NCI-H146 treated with DMSO at 0.1 percent for 48 hours (cell line): ENCODE data around the gene RELT.

ENCODE experiments used
- DNase-seq: peaks from one replicate; lab custom pipeline; 2025; ENCODE audit not compliant: unreplicated experiment; lab: John Stamatoyannopoulos, UW

The RELT gene

GRCh38 chr11:73375830-73376159 is 404 bp upstream of the RELT start:
- no peak for DNase-seq

DNA sequence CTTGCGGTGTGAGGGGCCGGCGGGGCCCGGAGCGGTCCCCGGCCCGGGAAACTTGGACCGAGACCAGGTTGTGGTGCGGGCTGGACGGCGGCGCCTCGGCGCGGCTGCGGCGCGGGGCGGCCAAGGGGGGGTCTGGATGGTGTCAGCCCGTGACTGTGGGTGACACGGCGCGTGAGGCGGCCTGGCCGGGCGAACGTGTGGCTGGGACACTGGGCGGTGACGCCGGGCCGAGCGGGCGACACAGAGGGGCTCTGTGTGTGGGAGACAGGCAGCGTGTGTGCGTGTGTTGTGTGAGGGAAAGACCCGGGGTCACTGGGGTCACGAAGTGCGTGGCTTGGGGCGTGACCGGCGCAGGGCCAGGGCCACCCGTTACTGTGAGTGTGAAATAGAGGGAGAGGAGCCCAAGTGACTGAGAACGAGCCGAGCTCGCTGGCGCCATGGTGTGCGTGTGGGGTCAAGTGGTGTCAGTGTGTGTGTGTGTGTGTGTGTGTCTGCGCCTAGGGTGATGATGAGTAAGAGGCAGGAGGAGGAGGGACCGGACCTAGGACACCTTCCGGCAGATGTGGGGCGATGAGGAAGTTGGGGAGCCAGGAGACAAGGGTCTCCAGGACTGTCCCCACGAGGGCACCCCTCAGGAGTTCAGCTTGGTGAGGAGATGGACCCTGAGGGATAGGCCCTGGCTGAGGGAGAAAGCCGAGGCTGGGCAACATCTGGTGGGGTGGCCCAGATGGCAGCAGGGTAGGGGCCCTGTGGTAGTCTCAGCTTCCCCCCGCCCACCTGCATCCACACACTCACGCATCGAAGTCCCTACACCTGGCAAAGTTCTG is 817 bp downstream of the RELT start:
- peak; percentile 17 for DNase-seq

- no peak for DNase-seq
Measured at GRCh38 chr11:73379189-73379880, 3.1 kb downstream of the RELT start.

DNA sequence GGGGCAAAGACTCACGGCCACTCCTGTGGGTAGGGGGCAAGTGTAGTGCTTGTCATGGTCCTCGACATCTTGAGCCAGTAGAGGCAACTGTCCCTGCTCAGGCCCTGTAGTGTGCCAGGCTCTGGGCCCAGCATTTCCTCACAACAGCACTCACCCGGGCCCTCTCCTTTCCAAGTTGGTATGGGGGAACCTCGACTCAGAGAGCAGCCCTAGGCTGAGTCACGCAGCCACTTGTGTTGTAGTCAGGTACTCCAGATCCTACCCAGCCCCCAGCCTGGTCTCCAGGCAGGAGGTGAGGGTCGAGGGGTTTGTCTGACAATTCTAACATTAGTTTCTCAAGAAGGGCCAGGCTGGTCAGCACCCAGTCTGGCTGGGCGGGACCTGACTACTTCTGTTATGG is 4.1 kb downstream of the RELT start:
- no peak for DNase-seq

- no peak for DNase-seq
Measured at GRCh38 chr11:73380897-73381410, 4.8 kb downstream of the RELT start.

DNA sequence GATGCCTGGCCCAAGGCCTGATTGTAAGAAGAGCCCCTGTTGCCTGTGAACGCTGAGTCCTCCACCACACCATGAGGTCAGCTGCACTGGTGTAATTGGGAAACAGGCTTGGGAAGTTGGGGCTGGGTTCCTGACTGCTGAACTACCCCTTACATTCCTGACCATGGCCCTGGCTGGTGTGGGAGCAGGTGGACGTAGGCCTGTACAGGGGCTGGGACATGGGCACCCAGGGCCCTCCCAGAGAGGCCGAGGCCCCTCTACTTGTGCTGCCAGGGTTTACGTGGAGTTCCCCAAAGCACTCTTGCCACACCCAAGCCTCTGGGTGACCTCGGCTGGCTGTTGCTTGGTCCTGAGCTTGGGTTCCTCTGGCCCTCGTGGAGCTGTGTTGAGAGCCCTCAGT is 5.4 kb downstream of the RELT start:
- no peak for DNase-seq

GRCh38 chr11:73382183-73382582 is 6.0 kb downstream of the RELT start:
- no peak for DNase-seq

DNA sequence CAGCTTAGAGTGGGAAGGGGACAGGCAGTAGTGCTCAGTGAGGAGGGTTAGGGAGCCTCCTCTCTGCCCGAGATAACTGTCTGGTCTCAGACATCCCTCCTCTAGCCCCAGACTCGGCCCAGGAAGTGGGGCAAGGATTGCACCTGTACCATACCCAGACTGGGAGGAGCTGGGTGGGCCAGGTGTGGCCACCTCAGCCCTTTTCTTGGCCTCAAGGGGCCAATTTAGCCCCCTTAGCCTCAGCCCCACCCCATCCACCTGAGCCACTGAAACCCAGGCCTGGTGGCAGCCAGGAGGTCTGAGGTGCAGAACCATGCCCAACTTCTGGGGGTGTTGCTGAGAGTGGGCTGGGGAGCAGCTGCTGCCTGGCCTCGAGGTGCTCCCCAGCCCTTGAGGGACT is 6.5 kb downstream of the RELT start:
- DNase-seq, result no peak

GRCh38 chr11:73383249-73384124 is 7.3 kb downstream of the RELT start:
- DNase-seq, result peak; percentile 30

DNA sequence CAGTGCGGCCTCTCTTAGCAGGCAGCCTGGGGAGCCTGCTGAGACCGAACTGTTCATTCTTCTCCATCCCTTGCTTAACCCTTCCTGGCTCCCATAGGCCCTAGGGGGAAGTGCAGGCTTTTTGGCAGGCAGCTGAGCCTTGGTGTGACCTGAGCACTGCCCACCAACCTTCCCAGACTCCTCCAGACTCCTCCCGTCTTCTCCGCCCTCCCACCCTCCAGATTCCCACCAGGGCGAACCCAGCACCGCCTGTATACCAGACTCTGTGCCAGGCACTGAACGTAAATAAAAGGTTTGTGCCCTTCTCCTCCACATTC is 7.9 kb downstream of the RELT start:
- no peak for DNase-seq

DNA sequence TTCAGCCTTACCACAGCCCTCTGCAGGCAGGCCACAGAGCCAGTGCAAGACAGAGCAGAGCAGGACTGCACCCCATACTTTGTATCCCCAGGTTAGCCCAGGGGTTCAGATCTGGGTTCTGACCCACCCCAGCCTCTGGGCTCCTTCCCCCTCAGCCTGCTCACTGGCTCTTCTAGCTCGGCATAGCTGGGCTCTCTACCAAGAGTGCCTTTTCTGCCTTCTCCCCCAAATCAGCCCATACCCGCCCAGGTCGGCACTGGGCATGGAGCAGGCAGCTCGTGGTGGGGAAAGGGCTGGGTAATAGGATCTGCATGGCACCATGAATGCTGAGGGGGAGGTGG is 8.3 kb downstream of the RELT start:
- DNase-seq, result no peak

DNA sequence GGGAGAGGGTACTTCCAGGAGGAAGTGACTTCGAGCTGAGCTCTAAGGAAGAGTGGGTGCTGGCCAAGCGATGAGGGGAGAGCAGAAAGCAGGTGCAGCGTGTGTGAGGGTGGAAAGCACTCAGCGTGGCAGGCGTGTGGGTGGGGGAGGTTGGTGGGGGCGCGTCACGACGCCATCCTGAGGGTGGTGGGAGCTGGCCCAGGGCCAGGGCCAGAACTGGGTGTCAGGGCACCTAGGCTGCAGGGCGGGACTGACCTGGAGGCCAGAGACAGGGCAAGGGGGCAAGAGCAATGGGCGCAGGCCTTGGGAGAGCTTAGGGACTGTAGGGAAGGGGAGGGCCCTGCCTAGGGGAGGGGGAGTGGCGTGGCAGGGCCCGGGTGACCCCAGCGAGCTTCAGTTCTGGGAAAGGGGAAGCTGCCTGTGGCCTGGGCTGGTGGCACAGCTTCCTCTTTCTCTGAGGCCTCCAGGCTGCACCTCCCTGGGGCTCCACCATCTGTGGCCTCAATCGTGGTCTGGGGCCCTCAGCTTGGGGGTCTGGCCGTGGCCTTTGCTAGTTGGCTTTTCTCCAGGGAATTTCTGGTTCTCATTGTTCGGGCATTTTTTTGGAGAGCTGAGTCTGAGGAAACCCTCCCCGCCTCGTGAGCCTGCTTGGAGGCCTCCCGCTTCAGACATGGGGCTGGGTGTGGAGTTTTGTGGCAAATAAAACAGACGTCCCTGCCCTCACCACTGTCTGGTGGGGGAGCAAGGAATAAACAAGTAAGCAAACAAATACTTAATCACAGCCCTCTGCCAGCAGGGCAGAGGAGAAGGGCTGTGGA is 8.9 kb downstream of the RELT start:
- DNase-seq, result no peak

- DNase-seq, result no peak
Measured at GRCh38 chr11:73386016-73386415, 9.8 kb downstream of the RELT start.

DNA sequence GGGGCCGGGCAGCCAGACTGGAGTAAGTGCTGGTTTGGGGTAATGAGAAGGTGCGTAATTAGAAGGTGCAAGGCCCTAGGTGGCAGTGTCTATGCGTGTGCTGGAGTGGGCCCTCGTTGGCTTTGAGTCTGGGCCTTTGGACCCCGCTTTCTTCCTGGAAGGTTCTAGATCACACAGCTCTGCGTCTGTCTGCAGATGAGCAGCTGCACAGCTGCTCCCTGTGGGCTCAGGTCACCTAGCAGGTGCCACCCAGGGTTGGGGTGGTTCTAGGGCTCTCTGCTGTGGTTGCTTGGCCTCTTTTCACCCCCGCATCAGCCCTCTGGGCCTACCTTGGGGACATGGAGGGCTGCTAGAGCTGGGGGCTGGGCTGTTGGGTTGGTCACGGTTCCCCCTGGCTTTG is 10.3 kb downstream of the RELT start:
- no peak for DNase-seq

GRCh38 chr11:73387594-73388264 is 11.5 kb downstream of the RELT start:
- DNase-seq, result no peak

DNA sequence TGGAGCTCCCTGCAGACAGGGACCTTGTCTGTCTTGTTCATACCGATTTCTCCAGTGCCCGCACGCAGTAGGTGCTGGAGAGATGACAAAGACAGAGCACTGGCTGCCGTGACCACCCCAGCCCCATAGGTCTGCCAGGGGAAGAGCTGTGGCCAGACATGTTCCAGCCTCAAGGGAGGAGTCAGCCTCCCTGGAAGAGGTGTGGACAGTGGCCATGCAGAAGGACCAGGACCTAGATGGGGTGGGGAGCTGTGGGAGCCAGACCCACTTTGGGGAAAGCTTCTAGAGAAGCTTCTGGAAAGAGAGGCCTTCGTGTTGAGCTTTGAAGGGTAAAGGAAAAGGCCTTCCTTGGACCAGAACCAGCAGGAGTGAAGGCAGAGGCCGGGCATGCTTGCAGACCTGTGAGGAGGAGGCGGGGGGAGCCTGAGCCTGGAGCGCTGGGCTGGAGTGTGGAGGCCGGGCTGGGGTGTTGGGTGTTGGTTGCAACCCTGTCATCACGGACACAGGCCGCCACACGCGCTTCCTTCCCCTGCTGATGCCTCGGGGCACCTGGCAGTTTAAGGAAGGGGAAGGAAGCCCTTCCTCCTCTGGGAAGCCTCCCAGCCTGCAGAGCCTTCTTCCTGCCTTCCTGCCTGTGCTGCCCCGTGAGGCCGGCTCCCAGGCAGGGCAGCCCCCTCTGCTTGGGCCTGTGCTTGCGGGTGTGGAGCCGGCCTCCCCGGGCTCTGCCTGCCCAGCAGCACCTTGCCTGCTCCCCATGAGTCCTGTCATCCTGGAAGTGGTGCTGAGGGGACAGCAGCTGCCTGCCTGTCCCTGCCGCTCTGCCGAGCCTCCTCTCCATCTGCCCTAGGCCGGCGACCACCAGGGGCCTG is 12.3 kb downstream of the RELT start:
- DNase-seq, result no peak

- no peak for DNase-seq
Measured at GRCh38 chr11:73389134-73389525, 12.9 kb downstream of the RELT start.

GRCh38 chr11:73389916-73390315 is 13.7 kb downstream of the RELT start:
- no peak for DNase-seq
